Epithelial cell of esophagus (primary cell): ENCODE results near the gene ABLIM2.

Source experiments
- DNase-seq: peaks from one replicate; pipeline ENCODE4 v3.0.0; 2010; ENCODE audit warnings: low read depth
- H3K4me3 ChIP-seq: 2 replicates; pipeline ENCODE4 v1.5.1; 2011; ENCODE audit warnings: mild to moderate bottlenecking, low read length, control low read depth
- TF ChIP-seq, protein P1 (sequence below): IDR thresholded peaks from 2 replicates; pipeline ENCODE4 v1.5.1; 2011; ENCODE audit warnings: low read depth, mild to moderate bottlenecking, low read length, control low read depth, inconsistent platforms; ENCODE audit not compliant: insufficient read depth; ENCODE audit errors: missing control alignments

ABLIM2 gene

GRCh38 chr4:8079916-8080753 lies 78.5 kb downstream of the ABLIM2 start:
- no peak overlapping the region for H3K4me3 ChIP-seq
- TF ChIP-seq, protein P1, sequence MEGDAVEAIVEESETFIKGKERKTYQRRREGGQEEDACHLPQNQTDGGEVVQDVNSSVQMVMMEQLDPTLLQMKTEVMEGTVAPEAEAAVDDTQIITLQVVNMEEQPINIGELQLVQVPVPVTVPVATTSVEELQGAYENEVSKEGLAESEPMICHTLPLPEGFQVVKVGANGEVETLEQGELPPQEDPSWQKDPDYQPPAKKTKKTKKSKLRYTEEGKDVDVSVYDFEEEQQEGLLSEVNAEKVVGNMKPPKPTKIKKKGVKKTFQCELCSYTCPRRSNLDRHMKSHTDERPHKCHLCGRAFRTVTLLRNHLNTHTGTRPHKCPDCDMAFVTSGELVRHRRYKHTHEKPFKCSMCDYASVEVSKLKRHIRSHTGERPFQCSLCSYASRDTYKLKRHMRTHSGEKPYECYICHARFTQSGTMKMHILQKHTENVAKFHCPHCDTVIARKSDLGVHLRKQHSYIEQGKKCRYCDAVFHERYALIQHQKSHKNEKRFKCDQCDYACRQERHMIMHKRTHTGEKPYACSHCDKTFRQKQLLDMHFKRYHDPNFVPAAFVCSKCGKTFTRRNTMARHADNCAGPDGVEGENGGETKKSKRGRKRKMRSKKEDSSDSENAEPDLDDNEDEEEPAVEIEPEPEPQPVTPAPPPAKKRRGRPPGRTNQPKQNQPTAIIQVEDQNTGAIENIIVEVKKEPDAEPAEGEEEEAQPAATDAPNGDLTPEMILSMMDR: no peak
- DNase-seq: no peak

- no peak overlapping the region for H3K4me3 ChIP-seq
- DNase-seq: no peak
- TF ChIP-seq, protein P1: no peak
Observed at GRCh38 chr4:8079031-8079885, 79.4 kb downstream of the ABLIM2 start.

DNA sequence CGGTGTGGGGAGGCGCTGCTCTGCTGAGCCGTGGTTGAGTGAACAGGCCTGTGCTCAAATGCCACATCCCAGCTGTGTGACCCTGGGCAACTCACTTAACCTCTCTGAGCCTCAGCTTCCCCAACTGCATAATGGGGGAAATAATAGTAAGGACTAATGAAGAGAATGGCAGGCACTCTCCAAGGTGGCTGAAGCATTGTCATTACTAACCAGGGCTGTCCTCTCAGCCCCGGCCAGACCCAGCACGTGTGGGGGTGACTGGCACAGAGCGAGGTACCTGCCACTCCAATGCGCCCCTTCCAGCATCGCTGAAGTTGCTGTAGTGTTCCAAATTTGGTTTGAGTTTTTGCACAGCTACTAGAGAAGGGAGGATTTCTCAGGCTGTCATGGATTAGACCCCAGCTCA lies 80.0 kb downstream of the ABLIM2 start:
- TF ChIP-seq, protein P1: no peak
- no peak overlapping the region for H3K4me3 ChIP-seq
- no peak for DNase-seq

DNA sequence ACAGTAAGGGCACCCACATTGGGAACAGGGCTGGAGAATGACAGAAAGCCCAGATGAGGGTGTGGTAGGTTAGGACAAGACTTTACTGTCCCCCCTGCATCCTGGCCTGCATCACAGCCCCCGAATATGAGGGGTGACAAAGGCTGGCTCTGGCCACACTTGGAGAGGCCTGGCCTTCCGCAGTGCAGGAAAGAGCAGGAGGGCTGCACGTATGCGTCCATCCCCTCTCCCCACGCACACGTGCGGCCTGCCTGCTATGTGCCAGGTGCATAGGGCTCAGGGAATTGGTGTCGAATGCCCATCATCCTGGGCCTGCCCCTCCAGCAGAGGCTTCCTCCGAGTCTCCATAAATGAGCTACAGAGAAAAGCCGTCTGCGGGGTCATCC lies 80.5 kb downstream of the ABLIM2 start:
- no peak for DNase-seq
- TF ChIP-seq, protein P1: no peak
- no peak overlapping the region for H3K4me3 ChIP-seq

DNA sequence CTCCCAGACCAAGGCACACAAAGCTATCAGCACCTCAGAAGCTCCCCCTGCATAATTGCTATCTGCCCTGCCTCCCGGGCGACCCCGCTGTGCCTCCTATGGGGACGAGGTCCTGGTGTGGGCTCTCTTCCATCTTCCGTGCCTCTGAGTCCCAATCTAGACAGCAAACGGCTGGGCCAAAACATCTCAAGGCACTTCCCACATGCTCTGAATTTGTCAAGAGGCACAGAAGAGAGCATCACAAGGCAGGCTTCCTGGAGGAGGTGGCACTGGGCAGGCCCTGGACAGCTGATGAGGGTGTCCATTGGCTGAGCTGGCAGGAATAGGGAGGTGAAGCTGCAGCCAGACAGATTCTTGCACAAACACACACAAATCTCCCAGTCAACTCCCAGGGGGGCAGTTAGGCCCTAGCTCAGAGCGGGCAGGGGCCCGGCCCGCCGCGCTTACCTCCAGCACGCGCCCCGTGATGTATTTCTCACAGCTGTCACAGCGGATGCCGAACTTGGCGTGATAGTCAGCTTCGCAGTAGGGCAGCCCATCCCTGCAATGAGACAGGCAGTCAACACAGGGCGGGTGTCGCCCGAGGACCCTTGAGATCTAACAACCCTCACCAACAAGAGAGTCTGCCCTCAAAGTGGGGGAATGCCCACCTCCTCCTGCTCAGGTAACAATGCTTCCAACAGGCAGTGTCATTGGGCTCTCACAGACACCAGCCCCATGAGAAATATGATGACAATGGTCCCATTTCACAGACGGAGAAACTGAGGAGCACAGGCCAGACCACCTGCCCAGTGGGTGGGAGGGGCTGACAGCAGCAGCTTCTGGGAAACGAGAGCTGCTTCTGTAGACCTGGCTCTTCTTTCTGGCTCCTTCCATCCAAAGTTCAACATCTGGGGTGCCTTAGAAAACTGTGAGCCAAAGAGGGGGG lies 81.2 kb downstream of the ABLIM2 start:
- H3K4me3 ChIP-seq: no peak overlapping the region
- no peak for DNase-seq
- TF ChIP-seq, protein P1: no peak

GRCh38 chr4:8076023-8076422 lies 82.6 kb downstream of the ABLIM2 start:
- no peak overlapping the region for H3K4me3 ChIP-seq
- DNase-seq: no peak
- TF ChIP-seq, protein P1: no peak
